HCT116 (cell line): ENCODE results near the gene POT1. TPM values are rescaled to one million over a fixed set of nuclear protein-coding genes. Genes with fewer than 3 reads are reported as not detected.
A peak's percentile ranks its signal among the peaks of the same experiment; 100 is the strongest.

Experiments
- ATAC-seq: fragments of 200-7000 bp; cut with Tn5 transposase; 2 replicates; pipeline ENCODE4 v1.9.1; 2020; ENCODE audit warnings: mild to moderate bottlenecking, moderate library complexity
- BruUV-seq: library from RNA; stranded (reverse); fragments of 400-500 nt; replicated peaks from 2 replicates; lab custom pipeline; 2021; lab: Mats Ljungman, UMichigan
- CTCF ChIA-PET: fragments of 300-600 bp; sonication (Branson Sonifier 250); formaldehyde crosslinking; loops from one replicate; lab custom pipeline; 2021; ENCODE audit warnings: antibody characterized with exemption; lab: Charles Lee
- POLR2A ChIA-PET: fragments of 300-600, 350-600 bp; sonication (Branson Sonifier 250); formaldehyde crosslinking; loops from one replicate; lab custom pipeline; 2021; ENCODE audit warnings: antibody characterized with exemption; lab: Charles Lee
- RAD21 ChIA-PET, 2 experiments: fragments of 300-600 bp; sonication (Branson Sonifier 250); formaldehyde crosslinking; loops; one replicate each; lab custom pipeline; 2023; ENCODE audit warnings: low total read pairs in 2 of 2; ENCODE audit not compliant: uncharacterized antibody in 2 of 2, unreplicated experiment in 2 of 2, low non-redundant PET in 1 of 2; lab: Charles Lee
- DNase-seq: peaks from one replicate; pipeline ENCODE4 v3.0.0-alpha.2; 2010; ENCODE audit warnings: low read depth, low spot score
- H2AFZ ChIP-seq: fragments of 200-600 bp; shearing (Covaris generic), sonication (generic); 2 replicates; pipeline ENCODE4 v1.6.1; 2017; ENCODE audit warnings: low read depth, mixed run types, mixed read lengths, antibody characterized with exemption, low read length; ENCODE audit not compliant: poor library complexity, severe bottlenecking
- H3K27ac ChIP-seq: 2 replicates; pipeline ENCODE4 v1.5.1; 2012; ENCODE audit warnings: low read depth, low read length
- H3K27me3 ChIP-seq: fragments of 200-600 bp; sonication (generic); 2 replicates; pipeline ENCODE4 v1.6.1; 2016; ENCODE audit warnings: mixed run types, low read length, mixed read lengths; ENCODE audit not compliant: insufficient read depth
- H3K36me3 ChIP-seq, 2 experiments: fragments of 200-500 bp in 1 of 2; fragments of 200-600 bp in 1 of 2; sonication (Bioruptor generic) in 1 of 2; sonication (generic) in 1 of 2; 2 replicates each; pipeline versions ENCODE4 v1.5.1 to v1.6.1; 2014 to 2016; ENCODE audit warnings: low read length in 2 of 2, inconsistent platforms in 1 of 2, mixed read lengths in 1 of 2, mixed run types in 1 of 2; ENCODE audit not compliant: insufficient read depth in 2 of 2, control insufficient read depth in 1 of 2
- H3K4me1 ChIP-seq, 2 experiments: fragments of 200-600 bp in 1 of 2; sonication (generic) in 1 of 2; 2 replicates each; pipeline versions ENCODE4 v1.5.1 to v1.6.1; 2012 to 2017; ENCODE audit warnings: low read length in 2 of 2, inconsistent platforms in 1 of 2, mild to moderate bottlenecking in 1 of 2, mixed read lengths in 1 of 2, mixed run types in 1 of 2, moderate library complexity in 1 of 2; ENCODE audit not compliant: insufficient read depth in 2 of 2, control insufficient read depth in 1 of 2
- H3K4me2 ChIP-seq: fragments of 200-600 bp; sonication (generic); 2 replicates; pipeline ENCODE4 v1.6.1; 2017; ENCODE audit warnings: mixed run types, low read length, mixed read lengths
- H3K4me3 ChIP-seq, 2 experiments: fragments of 200-600 bp in 1 of 2; sonication (generic) in 1 of 2; replicated peaks in 1 of 2; 2 replicates each; pipeline ENCODE4 v1.5.1; 2011 to 2016; ENCODE audit warnings: low read length in 2 of 2, control low read depth in 1 of 2, low read depth in 1 of 2, mild to moderate bottlenecking in 1 of 2, mixed read lengths in 1 of 2, mixed run types in 1 of 2
- H3K79me2 ChIP-seq: fragments of 200-600 bp; sonication (generic); 2 replicates; pipeline ENCODE4 v1.6.1; 2017; ENCODE audit warnings: mild to moderate bottlenecking, mixed run types, low read length, moderate library complexity, mixed read lengths; ENCODE audit not compliant: insufficient read depth
- H3K9ac ChIP-seq: fragments of 200-600 bp; sonication (generic); 2 replicates; pipeline ENCODE4 v1.6.1; 2016; ENCODE audit warnings: low read length, mixed read lengths
- H3K9me2 ChIP-seq: fragments of 200-600 bp; sonication (generic), shearing (Covaris generic); 2 replicates; pipeline ENCODE4 v1.6.1; 2017; ENCODE audit warnings: mixed run types, mild to moderate bottlenecking, moderate library complexity; ENCODE audit not compliant: insufficient read depth
- H3K9me3 ChIP-seq, 2 experiments: fragments of 200-500 bp in 1 of 2; fragments of 200-600 bp in 1 of 2; sonication (Bioruptor generic) in 1 of 2; sonication (generic) in 1 of 2; 2 replicates each; pipeline ENCODE4 v1.6.1; 2014 to 2017; ENCODE audit warnings: low read length in 2 of 2, mixed read lengths in 2 of 2, inconsistent platforms in 1 of 2, low read depth in 1 of 2, mild to moderate bottlenecking in 1 of 2, mixed run types in 1 of 2, moderate library complexity in 1 of 2; ENCODE audit not compliant: control insufficient read depth in 1 of 2, insufficient read depth in 1 of 2
- H4K20me1 ChIP-seq: fragments of 200-600 bp; sonication (generic), shearing (Covaris generic); 2 replicates; pipeline ENCODE4 v1.6.1; 2017; ENCODE audit warnings: mixed run types, mild to moderate bottlenecking, moderate library complexity; ENCODE audit not compliant: insufficient read depth
- EGR1 ChIP-seq: IDR thresholded peaks from 2 replicates; pipeline ENCODE4 v1.6.1; 2012; ENCODE audit warnings: low read depth
- EZH2phosphoT487 ChIP-seq: fragments of 200-600 bp; IDR thresholded peaks from 2 replicates; pipeline ENCODE4 v1.6.1; 2018; ENCODE audit warnings: antibody characterized with exemption, borderline replicate concordance
- ZFX ChIP-seq: fragments of 450-650 bp; IDR thresholded peaks from 2 replicates; pipeline ENCODE4 v1.6.1; 2017
- intact Hi-C: fragments of 100-400 bp; cut with micrococcal nuclease; formaldehyde crosslinking; loops from 2 replicates; pipeline ENCODE4 v1.10.0; 2022
- total RNA-seq: library from RNA; stranded (reverse); gene quantifications from one replicate; pipeline ENCODE4 v1.2.1, GENCODE V29; 2021; ENCODE audit not compliant: unreplicated experiment

The POT1 gene
- total RNA-seq, 1 experiment from 2014 or later: 19.5 TPM

GRCh38 chr7:124930173-124930623 is 573 bp upstream of the POT1 start:
- H3K4me2 ChIP-seq: peak overlapping the region; percentile 83
- TF ChIP-seq ZFX (no peak), EGR1 (0 out of 2 replicates have a peak, but pooled peaks have one; percentile 32)
- ChIA-PET POLR2A (interaction anchor here (0.9 kb wide), 1 partner anchor 10 kb away, joined by 3 read pairs; no protein-coding TSS in a partner anchor), RAD21 (no interaction called here), CTCF (interaction anchor here (0.7 kb wide), 1 partner anchor 9 kb away, joined by 3 read pairs; no protein-coding TSS in a partner anchor)
- H3K4me1 ChIP-seq: peaks cover 0 to 8% of the 10 kb centered on the region in 2 experiments; a peak in 2 of 4 replicates
- no peaks in the 10 kb centered on the region for H3K27me3 ChIP-seq
- peak overlapping the region; percentile 94 for H2AFZ ChIP-seq
- intact Hi-C loops: no loop called here
- TSS peak; percentile 41 for BruUV-seq
- H3K9me3 ChIP-seq: no peaks in the 10 kb centered on the region
- H3K36me3 ChIP-seq: no peaks in the 10 kb centered on the region
- H4K20me1 ChIP-seq: no peaks in the 10 kb centered on the region
- H3K9me2 ChIP-seq: no peaks in the 10 kb centered on the region
- no peak overlapping the region for H3K9ac ChIP-seq
- H3K27ac ChIP-seq: peak overlapping the region; percentile 53; the same call in 1 of the 2 replicates
- H3K79me2 ChIP-seq: peaks cover 32% of the 10 kb centered on the region
- H3K4me3 ChIP-seq: no peak overlapping the region; a peak in 1 of 4 replicates
- ATAC-seq: no peak
- no peak for DNase-seq

DNA sequence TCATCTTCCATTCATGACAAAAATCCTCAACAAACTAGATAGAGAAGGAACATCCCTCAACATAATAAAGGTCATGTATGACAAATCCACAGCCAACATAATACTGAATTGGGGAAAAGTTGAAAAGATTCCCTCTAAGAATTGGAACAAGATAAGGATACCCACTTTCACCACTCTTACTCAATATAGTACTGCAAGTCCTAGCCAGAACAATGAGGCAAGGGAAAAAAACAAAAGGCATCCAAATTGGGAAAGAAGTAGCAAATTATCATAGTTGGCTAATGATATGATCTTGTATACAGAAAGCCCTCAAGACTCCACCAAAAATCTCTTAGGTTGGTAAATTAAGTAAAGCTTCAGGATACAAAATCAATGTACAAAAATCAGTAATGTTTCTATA is 4.7 kb downstream of the POT1 start:
- RAD21 ChIA-PET: no interaction called here
- no peaks in the 10 kb centered on the region for H3K36me3 ChIP-seq
- no peaks in the 10 kb centered on the region for H3K9me3 ChIP-seq
- BruUV-seq: no TSS peak
- no peak overlapping the region for H3K9ac ChIP-seq
- DNase-seq (no peak), ATAC-seq (no peak)
- H3K4me3 ChIP-seq: no peak overlapping the region
- no peak overlapping the region for H3K27ac ChIP-seq
- peaks cover 81% of the 10 kb centered on the region for H3K79me2 ChIP-seq
- H3K27me3 ChIP-seq: no peaks in the 10 kb centered on the region
- POLR2A ChIA-PET: no interaction called here
- no peaks in the 10 kb centered on the region for H3K9me2 ChIP-seq
- CTCF ChIA-PET: no interaction called here
- intact Hi-C loops: no loop called here
- no peak overlapping the region for H3K4me2 ChIP-seq
- H4K20me1 ChIP-seq: peaks cover 9% of the 10 kb centered on the region; the same call in 1 of the 2 replicates
- peaks cover 0 to 5% of the 10 kb centered on the region in 2 experiments; a peak in 2 of 4 replicates for H3K4me1 ChIP-seq
- no peak for TF ChIP-seq EZH2phosphoT487
- H2AFZ ChIP-seq: no peak overlapping the region
